Measurements from ENCODE around the gene PHYH.
"Not testable (repeated sequence)": the region's sequence is repeated elsewhere in the genome, so short reads cannot be mapped to it uniquely, and the experiment has no call there.

Gene PHYH

DNA sequence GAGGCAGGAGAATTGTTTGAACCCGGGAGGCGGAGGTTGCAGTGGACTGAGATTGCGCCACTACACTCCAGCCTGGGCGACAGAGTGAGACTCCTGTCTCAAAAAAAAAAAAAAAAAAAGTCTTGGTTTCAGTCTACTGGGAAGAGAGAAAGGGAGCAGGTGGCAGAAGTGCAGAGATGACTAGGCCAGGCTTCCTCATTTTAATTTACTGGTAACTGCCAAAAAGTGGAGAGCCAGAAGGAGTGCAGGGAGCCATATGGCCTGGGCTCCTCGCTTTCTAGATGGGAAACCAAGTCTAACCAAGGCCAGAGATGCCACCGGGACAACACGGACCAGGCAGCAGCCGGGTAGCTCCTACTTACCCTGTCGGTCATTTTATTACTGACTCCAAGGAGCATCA is 36.0 kb upstream of the PHYH start:
- peaks cover 13% of the 10 kb centered on the region for H3K36me3 ChIP-seq (ENCODE audit: control insufficient read depth, insufficient read depth, low read length)
- DNase-seq (ENCODE audit: extremely low read depth, insufficient read length) = no peak

GRCh38 chr10:13334556-13334955 is 34.7 kb upstream of the PHYH start:
- no peak for TF ChIP-seq CTCF (IDR thresholded peaks at IDR 0.05; ENCODE audit: insufficient read depth, low read length, poor library complexity, severe bottlenecking)
- H3K27me3 ChIP-seq (replicated peaks; ENCODE audit: control insufficient read depth, insufficient read depth, low read length) = no peaks in the 10 kb centered on the region
- H3K4me3 ChIP-seq (replicated peaks; ENCODE audit: low read depth, low read length) = no peak overlapping the region
- DNase-seq (ENCODE audit: extremely low read depth, insufficient read length) = no peak
- peaks cover 16% of the 10 kb centered on the region for H3K36me3 ChIP-seq (ENCODE audit: control insufficient read depth, insufficient read depth, low read length)

More for the DNA sequence above, 36.0 kb upstream of the PHYH start:
- Histone ChIP-seq H3K4me3 (replicated peaks; ENCODE audit: low read depth, low read length) (no peak overlapping the region), H3K27me3 (replicated peaks; ENCODE audit: control insufficient read depth, insufficient read depth, low read length) (no peaks in the 10 kb centered on the region)
- no peak for TF ChIP-seq CTCF (IDR thresholded peaks at IDR 0.05; ENCODE audit: insufficient read depth, low read length, poor library complexity, severe bottlenecking)

- TF ChIP-seq CTCF (IDR thresholded peaks at IDR 0.05; ENCODE audit: insufficient read depth, low read length, poor library complexity, severe bottlenecking) = no peak
- Histone ChIP-seq H3K4me3 (replicated peaks; ENCODE audit: low read depth, low read length) (no peak overlapping the region), H3K36me3 (ENCODE audit: control insufficient read depth, insufficient read depth, low read length) (peaks cover 17% of the 10 kb centered on the region), H3K27me3 (replicated peaks; ENCODE audit: control insufficient read depth, insufficient read depth, low read length) (no peaks in the 10 kb centered on the region)
- DNase-seq (ENCODE audit: extremely low read depth, insufficient read length) = no peak
Observed at GRCh38 chr10:13331646-13332045, 31.8 kb upstream of the PHYH start.

DNA sequence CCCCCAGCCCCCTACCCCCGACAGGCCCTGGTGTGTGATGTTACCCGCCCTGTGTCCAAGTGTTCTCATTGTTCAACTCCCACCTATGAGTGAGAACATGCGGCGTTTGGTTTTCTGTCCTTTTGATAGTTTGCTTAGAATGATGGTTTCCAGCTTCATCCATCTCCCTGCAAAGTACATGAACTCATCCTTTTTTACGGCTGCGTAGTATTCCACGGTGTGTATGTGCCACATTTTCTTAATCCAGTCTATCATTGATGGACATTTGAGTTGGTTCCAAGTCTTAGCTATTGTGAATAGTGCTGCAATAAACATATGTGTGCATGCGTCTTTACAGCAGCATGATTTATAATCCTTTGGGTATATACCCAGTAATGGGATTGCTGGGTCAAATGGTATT is 31.1 kb upstream of the PHYH start:
- H3K36me3 ChIP-seq (ENCODE audit: control insufficient read depth, insufficient read depth, low read length) = peaks cover 19% of the 10 kb centered on the region
- not testable (repeated sequence) for H3K4me3 ChIP-seq (replicated peaks; ENCODE audit: low read depth, low read length); DNase-seq (ENCODE audit: extremely low read depth, insufficient read length); H3K27me3 ChIP-seq (replicated peaks; ENCODE audit: control insufficient read depth, insufficient read depth, low read length)

GRCh38 chr10:13329565-13329964 is 29.7 kb upstream of the PHYH start:
- H3K36me3 ChIP-seq (ENCODE audit: control insufficient read depth, insufficient read depth, low read length) = peaks cover 17% of the 10 kb centered on the region
- no peak for DNase-seq (ENCODE audit: extremely low read depth, insufficient read length)
- H3K27me3 ChIP-seq (replicated peaks; ENCODE audit: control insufficient read depth, insufficient read depth, low read length) = no peaks in the 10 kb centered on the region
- H3K4me3 ChIP-seq (replicated peaks; ENCODE audit: low read depth, low read length) = no peak overlapping the region
- no peak for TF ChIP-seq CTCF (IDR thresholded peaks at IDR 0.05; ENCODE audit: insufficient read depth, low read length, poor library complexity, severe bottlenecking)

GRCh38 chr10:13328613-13329012 is 28.7 kb upstream of the PHYH start:
- Histone ChIP-seq H3K36me3 (ENCODE audit: control insufficient read depth, insufficient read depth, low read length) (peaks cover 18% of the 10 kb centered on the region), H3K4me3 (replicated peaks; ENCODE audit: low read depth, low read length) (no peak overlapping the region), H3K27me3 (replicated peaks; ENCODE audit: control insufficient read depth, insufficient read depth, low read length) (no peaks in the 10 kb centered on the region)
- TF ChIP-seq CTCF (IDR thresholded peaks at IDR 0.05; ENCODE audit: insufficient read depth, low read length, poor library complexity, severe bottlenecking) = no peak
- no peak for DNase-seq (ENCODE audit: extremely low read depth, insufficient read length)
